Suppressor macrophage treated with lipopolysaccharide for 4 hours (primary cell): ENCODE measurements around the gene ADAMTS19.
"Not testable (repeated sequence)": the region's sequence is repeated elsewhere in the genome, so short reads cannot be mapped to it uniquely, and the experiment has no call there.

ENCODE experiments used
- DNase-seq: peaks from one replicate; pipeline ENCODE4 v3.0.0-alpha.2; 2020

Gene ADAMTS19

GRCh38 chr5:129609710-129610109 is 149.6 kb downstream of the ADAMTS19 start:
- no peak for DNase-seq

- no peak for DNase-seq
Measured at GRCh38 chr5:129616517-129616916, 156.4 kb downstream of the ADAMTS19 start.

GRCh38 chr5:129617206-129617605 is 157.1 kb downstream of the ADAMTS19 start:
- DNase-seq = no peak

- no peak for DNase-seq
Measured at GRCh38 chr5:129619782-129620181, 159.7 kb downstream of the ADAMTS19 start.

- DNase-seq = no peak
Measured at GRCh38 chr5:129622531-129622930, 162.4 kb downstream of the ADAMTS19 start.

GRCh38 chr5:129629575-129629974 is 169.5 kb downstream of the ADAMTS19 start:
- DNase-seq = no peak

GRCh38 chr5:129630101-129630500 is 170.0 kb downstream of the ADAMTS19 start:
- DNase-seq = no peak

- DNase-seq = no peak
Measured at GRCh38 chr5:129631961-129632360, 171.9 kb downstream of the ADAMTS19 start.

GRCh38 chr5:129637501-129637900 is 177.4 kb downstream of the ADAMTS19 start:
- DNase-seq = not testable (repeated sequence)

- DNase-seq = no peak
Measured at GRCh38 chr5:129639331-129639730, 179.2 kb downstream of the ADAMTS19 start.

GRCh38 chr5:129652349-129653056 is 192.4 kb downstream of the ADAMTS19 start:
- no peak for DNase-seq

GRCh38 chr5:129653057-129653375 is 192.9 kb downstream of the ADAMTS19 start:
- DNase-seq = no peak

- DNase-seq = no peak
Measured at GRCh38 chr5:129653442-129653841, 193.3 kb downstream of the ADAMTS19 start.

- DNase-seq = no peak
Measured at GRCh38 chr5:129656952-129657351, 196.9 kb downstream of the ADAMTS19 start.

- no peak for DNase-seq
Measured at GRCh38 chr5:129658801-129659200, 198.7 kb downstream of the ADAMTS19 start.

GRCh38 chr5:129661366-129662035 is 201.4 kb downstream of the ADAMTS19 start:
- DNase-seq = no peak

- DNase-seq = peak; percentile 60
Measured at GRCh38 chr5:129664336-129664937, 204.3 kb downstream of the ADAMTS19 start.

GRCh38 chr5:129670957-129671500 is 210.9 kb downstream of the ADAMTS19 start:
- no peak for DNase-seq

- DNase-seq = no peak
Measured at GRCh38 chr5:129672006-129672405, 211.9 kb downstream of the ADAMTS19 start.

- no peak for DNase-seq
Measured at GRCh38 chr5:129679671-129680070, 219.6 kb downstream of the ADAMTS19 start.

- DNase-seq = no peak
Measured at GRCh38 chr5:129687941-129688340, 227.8 kb downstream of the ADAMTS19 start.

GRCh38 chr5:129689045-129689444 is 228.9 kb downstream of the ADAMTS19 start:
- DNase-seq = no peak

GRCh38 chr5:129691220-129691619 is 231.1 kb downstream of the ADAMTS19 start:
- DNase-seq = no peak

GRCh38 chr5:129696636-129697035 is 236.5 kb downstream of the ADAMTS19 start:
- no peak for DNase-seq
